Mesodermal cell (in vitro differentiated cells): ENCODE results near the gene ATP6V1A.
"Not testable (repeated sequence)": the region's sequence is repeated elsewhere in the genome, so short reads cannot be mapped to it uniquely, and the experiment has no call there.

Experiments used
- H3K27ac ChIP-seq: 2 replicates; pipeline ENCODE4 v1.7.0; 2013; ENCODE audit warnings: mild to moderate bottlenecking, low read depth, low read length, moderate library complexity; ENCODE audit not compliant: severe bottlenecking
- H3K36me3 ChIP-seq: 2 replicates; pipeline ENCODE4 v1.7.1; 2013; ENCODE audit warnings: mild to moderate bottlenecking, low read length, moderate library complexity; ENCODE audit not compliant: control insufficient read depth, insufficient read depth
- H3K4me1 ChIP-seq: one replicate; pipeline ENCODE4 v1.7.1; 2013; ENCODE audit warnings: mild to moderate bottlenecking, low read length; ENCODE audit not compliant: insufficient read depth, control insufficient read depth, poor library complexity, severe bottlenecking
- H3K4me3 ChIP-seq: 2 replicates; pipeline ENCODE4 v1.7.0; 2013; ENCODE audit warnings: low read length, control low read depth, mild to moderate bottlenecking; ENCODE audit not compliant: insufficient read depth, poor library complexity, severe bottlenecking; ENCODE audit errors: extremely low read depth
- H3K9me3 ChIP-seq: 2 replicates; pipeline ENCODE4 v1.7.1; 2013; ENCODE audit warnings: mild to moderate bottlenecking, low read length, moderate library complexity; ENCODE audit not compliant: control insufficient read depth
- WGBS, 2 experiments: methylation state at CpG; one replicate each; pipeline ENCODE4 v1.1.5; 2013; ENCODE audit warnings: missing lambda C conversion rate in 2 of 2; ENCODE audit not compliant: insufficient coverage in 2 of 2; 5-methylcytosine and 5-hydroxymethylcytosine counted together

The ATP6V1A gene

DNA sequence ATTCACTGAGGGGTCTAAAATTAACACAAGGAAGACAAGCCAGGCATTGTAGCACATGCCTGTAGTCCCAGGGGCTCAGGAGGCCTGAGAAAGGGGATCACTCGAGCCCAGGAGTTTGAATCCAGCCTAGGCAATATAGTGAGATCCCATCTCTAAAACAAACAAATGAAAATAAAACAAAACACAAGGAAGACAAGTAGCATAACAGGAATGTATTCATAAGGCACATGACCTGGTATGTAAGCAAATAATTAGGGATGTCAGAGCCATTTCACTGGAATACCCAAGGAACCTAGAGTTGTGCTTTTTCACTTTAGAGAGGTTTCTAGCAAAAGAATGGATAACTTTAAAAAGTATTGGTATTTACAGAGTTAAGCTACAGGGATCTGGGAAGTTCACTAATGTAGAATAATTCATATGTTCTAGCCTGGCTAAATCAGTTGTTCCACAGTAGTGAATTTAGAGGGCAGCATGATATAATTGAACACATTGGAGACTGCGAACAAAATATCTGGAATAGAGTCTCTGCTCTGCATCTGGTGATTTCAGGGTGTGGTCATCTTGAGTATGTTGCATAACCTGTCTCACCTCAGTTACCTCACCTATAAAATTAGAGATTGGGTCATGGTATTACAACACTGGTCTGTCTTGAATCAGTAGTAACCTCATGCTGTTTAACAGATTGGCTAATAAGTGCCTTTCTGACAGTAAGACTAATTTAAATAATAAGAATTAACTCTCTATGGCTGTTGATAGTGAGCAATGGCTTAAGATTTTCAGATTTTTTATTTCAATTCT is 101.0 kb downstream of the ATP6V1A start:
- H3K4me3 ChIP-seq, result no peak overlapping the region
- no peak overlapping the region for H3K27ac ChIP-seq
- H3K4me1 ChIP-seq, result no peaks in the 10 kb centered on the region
- H3K36me3 ChIP-seq, result no peaks in the 10 kb centered on the region
- H3K9me3 ChIP-seq, result no peaks in the 10 kb centered on the region
- WGBS, 2 experiments, result 100% methylated on average over 1 of the region's 2 CpGs; no CpG with 5 or more reads in 1 of the 2 experiments

DNA sequence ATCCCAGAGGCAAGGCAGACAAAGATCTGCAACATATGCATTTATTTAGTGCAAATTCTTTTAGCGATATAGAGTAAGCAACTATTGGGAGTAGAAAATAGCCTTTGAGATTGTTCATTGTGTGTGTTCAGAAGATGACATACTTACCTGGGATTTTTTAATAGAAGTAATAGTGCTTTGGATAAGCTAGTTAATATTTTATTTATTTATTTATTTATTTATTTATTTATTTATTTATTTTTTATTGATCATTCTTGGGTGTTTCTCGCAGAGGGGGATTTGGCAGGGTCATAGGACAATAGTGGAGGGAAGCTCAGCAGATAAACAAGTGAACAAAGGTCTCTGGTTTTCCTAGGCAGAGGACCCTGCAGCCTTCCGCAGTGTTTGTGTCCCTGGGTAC is 102.2 kb downstream of the ATP6V1A start:
- H3K4me3 ChIP-seq, H3K27ac ChIP-seq, H3K36me3 ChIP-seq, H3K4me1 ChIP-seq, H3K9me3 ChIP-seq: not testable (repeated sequence)
- 90 to 100% methylated on average over 1 of the region's 3 CpGs for WGBS, 2 experiments

DNA sequence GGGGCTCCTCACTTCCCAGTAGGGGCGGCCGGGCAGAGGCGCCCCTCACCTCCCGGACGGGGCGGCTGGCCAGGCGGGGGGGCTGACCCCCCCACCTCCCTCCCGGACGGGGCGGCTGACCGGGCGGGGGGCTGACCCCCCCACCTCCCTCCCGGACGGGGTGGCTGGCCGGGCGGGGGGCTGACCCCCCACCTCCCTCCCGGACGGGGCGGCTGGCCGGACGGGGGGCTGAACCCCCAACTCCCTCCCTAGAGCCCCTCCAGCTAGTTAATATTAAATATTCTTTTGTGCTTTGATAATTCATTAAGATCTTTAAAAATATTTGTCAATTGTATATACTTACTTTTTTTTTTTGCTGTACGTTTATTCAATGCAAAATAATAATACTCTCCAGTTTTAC is 103.0 kb downstream of the ATP6V1A start:
- not testable (repeated sequence) for H3K36me3 ChIP-seq, H3K27ac ChIP-seq, H3K4me1 ChIP-seq, H3K9me3 ChIP-seq, H3K4me3 ChIP-seq
- no CpG with 5 or more reads among the region's 22 CpGs for WGBS, 2 experiments

DNA sequence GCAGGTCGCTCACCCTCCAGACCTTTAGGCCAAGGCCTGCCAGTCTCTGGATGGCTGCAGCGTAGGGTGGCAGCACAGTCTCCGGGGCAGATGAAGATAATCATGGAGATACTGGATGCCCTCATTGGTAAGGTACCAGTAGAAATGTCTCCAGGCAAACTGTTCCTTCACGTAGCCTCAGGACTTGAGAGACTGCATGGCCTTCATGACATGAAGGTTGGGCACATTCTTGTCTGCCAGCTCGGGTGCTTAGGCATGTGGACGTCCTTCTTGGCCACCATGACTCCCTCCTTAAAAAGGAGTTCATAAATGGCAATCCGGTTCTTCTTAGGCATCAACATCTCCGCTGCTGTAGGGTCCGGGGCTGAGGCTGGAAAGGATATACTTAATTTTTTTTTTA is 103.6 kb downstream of the ATP6V1A start:
- not testable (repeated sequence) for H3K4me1 ChIP-seq, H3K27ac ChIP-seq, H3K9me3 ChIP-seq, H3K36me3 ChIP-seq, H3K4me3 ChIP-seq
- WGBS, 2 experiments, result 82% methylated on average over 3 of the region's 9 CpGs; no CpG with 5 or more reads in 1 of the 2 experiments

DNA sequence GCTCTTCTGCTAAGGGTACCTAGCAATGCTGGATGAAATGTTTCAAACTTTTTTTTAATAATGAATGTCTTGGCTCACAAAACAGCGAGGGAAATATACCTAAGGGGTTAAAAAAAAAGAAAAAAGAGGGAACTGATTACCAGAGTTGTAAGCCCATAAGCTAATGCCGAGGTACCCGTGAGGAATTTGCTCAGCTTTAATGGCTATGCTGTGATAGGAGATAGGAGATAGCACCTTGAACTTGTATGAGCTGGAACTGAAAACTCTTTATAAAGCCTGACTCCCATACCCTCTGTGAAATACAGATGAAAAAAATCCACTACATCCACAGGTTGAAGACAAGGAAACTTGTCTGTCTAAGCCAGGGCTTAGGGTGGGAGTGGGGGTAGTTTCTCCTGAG is 105.7 kb downstream of the ATP6V1A start:
- H3K4me3 ChIP-seq, result no peak overlapping the region
- H3K27ac ChIP-seq, result no peak overlapping the region
- WGBS, 2 experiments, result 79 to 86% methylated on average over 2 to 3 of the region's 3 CpGs
- H3K36me3 ChIP-seq, result no peaks in the 10 kb centered on the region
- no peaks in the 10 kb centered on the region for H3K4me1 ChIP-seq
- no peaks in the 10 kb centered on the region for H3K9me3 ChIP-seq
